Measurements from ENCODE around the gene NRXN3.

NRXN3 gene

DNA sequence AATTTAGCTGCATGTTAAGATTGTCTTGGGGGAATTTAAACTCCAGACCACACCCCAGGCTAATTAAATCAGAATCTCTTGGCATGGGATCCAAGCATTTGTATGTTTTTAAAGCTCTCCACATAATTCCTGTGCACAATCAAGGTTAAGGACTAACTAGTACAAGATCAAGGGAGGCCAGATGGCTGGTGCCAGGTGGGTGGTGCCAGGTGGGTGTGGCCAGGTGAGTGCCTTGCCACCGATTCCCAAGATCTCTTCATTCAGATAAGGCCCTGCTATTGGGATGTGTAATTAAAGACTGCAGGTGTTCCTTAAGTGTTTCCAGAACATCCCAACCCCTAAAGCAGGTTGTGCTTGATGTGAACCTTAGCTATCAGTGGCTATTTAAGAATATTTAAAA is 75.1 kb downstream of the NRXN3 start:
- H3K79me2 ChIP-seq (ENCODE audit: insufficient read depth, low read length), result no peaks in the 10 kb centered on the region
- no peaks in the 10 kb centered on the region for H3K36me3 ChIP-seq (ENCODE audit: insufficient read depth, low read length)
- no peaks in the 10 kb centered on the region for H3F3A ChIP-seq (ENCODE audit: insufficient read depth, low read length)
- no peaks in the 10 kb centered on the region for H3K9me3 ChIP-seq (ENCODE audit: low read length)
- H2AFZ ChIP-seq (ENCODE audit: low read length), result no peak overlapping the region
- no peak overlapping the region for H3K4me3 ChIP-seq (ENCODE audit: low read depth, low read length, poor library complexity, severe bottlenecking)
- H4K20me1 ChIP-seq (ENCODE audit: insufficient read depth, low read length), result no peaks in the 10 kb centered on the region
- H3K9me2 ChIP-seq (ENCODE audit: low read depth, low read length), result no peaks in the 10 kb centered on the region
- H3K27me3 ChIP-seq (ENCODE audit: insufficient read depth, low read length), result no peaks in the 10 kb centered on the region
- H3K4me2 ChIP-seq (ENCODE audit: low read length), result no peak overlapping the region
- H3K4me1 ChIP-seq (ENCODE audit: insufficient read depth, low read length, severe bottlenecking), result no peaks in the 10 kb centered on the region
- TF ChIP-seq, protein P1, sequence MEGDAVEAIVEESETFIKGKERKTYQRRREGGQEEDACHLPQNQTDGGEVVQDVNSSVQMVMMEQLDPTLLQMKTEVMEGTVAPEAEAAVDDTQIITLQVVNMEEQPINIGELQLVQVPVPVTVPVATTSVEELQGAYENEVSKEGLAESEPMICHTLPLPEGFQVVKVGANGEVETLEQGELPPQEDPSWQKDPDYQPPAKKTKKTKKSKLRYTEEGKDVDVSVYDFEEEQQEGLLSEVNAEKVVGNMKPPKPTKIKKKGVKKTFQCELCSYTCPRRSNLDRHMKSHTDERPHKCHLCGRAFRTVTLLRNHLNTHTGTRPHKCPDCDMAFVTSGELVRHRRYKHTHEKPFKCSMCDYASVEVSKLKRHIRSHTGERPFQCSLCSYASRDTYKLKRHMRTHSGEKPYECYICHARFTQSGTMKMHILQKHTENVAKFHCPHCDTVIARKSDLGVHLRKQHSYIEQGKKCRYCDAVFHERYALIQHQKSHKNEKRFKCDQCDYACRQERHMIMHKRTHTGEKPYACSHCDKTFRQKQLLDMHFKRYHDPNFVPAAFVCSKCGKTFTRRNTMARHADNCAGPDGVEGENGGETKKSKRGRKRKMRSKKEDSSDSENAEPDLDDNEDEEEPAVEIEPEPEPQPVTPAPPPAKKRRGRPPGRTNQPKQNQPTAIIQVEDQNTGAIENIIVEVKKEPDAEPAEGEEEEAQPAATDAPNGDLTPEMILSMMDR (IDR thresholded peaks at IDR 0.05; ENCODE audit: low read length), result no peak
- no peak for TF ChIP-seq EZH2 (IDR thresholded peaks at IDR 0.05; ENCODE audit: borderline replicate concordance, low read length)
- H3K27ac ChIP-seq (ENCODE audit: low read depth, low read length, poor library complexity, severe bottlenecking), result no peak overlapping the region
- no peak overlapping the region for H3K9ac ChIP-seq (ENCODE audit: low read length)

DNA sequence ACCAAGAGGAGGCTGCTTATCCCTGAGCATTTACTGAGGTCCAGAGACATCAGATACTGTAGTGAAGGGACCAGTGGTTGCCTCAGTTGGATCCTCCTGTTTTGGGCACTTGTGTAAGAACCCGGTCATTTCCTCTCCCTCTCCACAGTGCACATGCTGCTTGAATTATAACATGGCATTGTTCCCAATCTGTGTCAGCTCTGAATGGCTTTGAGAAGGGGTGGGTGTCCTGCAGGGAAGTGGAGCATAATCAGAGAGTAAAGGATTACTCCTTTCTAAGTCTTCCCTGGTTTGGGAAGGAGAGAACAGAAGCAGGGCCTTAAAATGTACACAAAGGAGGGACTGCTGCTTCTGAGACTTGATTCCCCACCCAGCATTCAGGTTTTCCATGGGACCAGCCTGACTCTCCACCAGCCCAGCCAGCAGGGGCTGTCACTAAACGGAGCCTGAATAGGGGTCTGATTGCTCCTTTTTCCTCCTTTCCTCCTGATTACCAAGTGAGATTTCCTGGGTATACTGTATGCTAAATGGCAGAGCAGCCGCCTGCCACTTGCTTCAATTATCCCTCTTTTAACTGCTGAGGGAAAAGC is 78.4 kb downstream of the NRXN3 start:
- Histone ChIP-seq H4K20me1 (ENCODE audit: insufficient read depth, low read length) (no peaks in the 10 kb centered on the region), H2AFZ (ENCODE audit: low read length) (no peak overlapping the region), H3K36me3 (ENCODE audit: insufficient read depth, low read length) (no peaks in the 10 kb centered on the region), H3K27me3 (ENCODE audit: insufficient read depth, low read length) (no peaks in the 10 kb centered on the region), H3K4me3 (ENCODE audit: low read depth, low read length, poor library complexity, severe bottlenecking) (no peak overlapping the region), H3K9ac (ENCODE audit: low read length) (no peak overlapping the region), H3F3A (ENCODE audit: insufficient read depth, low read length) (no peaks in the 10 kb centered on the region), H3K4me1 (ENCODE audit: insufficient read depth, low read length, severe bottlenecking) (no peaks in the 10 kb centered on the region), H3K79me2 (ENCODE audit: insufficient read depth, low read length) (no peaks in the 10 kb centered on the region), H3K27ac (ENCODE audit: low read depth, low read length, poor library complexity, severe bottlenecking) (no peak overlapping the region), H3K9me3 (ENCODE audit: low read length) (no peaks in the 10 kb centered on the region), H3K4me2 (ENCODE audit: low read length) (no peak overlapping the region), H3K9me2 (ENCODE audit: low read depth, low read length) (no peaks in the 10 kb centered on the region)
- TF ChIP-seq, protein P1 (IDR thresholded peaks at IDR 0.05; ENCODE audit: low read length), result no peak
- no peak for TF ChIP-seq EZH2 (IDR thresholded peaks at IDR 0.05; ENCODE audit: borderline replicate concordance, low read length)

DNA sequence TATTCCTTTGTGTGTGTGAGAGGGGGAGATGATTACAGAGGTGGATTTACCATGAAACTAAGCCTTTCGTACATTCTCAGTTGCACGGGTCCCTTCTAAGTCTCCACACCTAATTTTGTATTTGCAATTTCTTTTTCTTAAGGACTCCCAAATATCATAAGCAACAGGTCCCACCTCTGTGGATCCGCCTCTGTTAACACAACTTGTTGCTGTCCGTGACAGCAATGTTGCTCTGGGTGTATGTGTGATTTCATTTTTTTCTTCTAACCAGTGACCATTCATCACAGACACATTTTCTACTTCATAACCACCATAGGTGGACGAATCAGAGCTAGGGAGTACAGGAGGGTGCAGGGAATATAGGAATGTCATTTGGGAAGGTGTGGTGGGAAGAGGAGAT is 81.1 kb downstream of the NRXN3 start:
- no peaks in the 10 kb centered on the region for H3K9me2 ChIP-seq (ENCODE audit: low read depth, low read length)
- no peak overlapping the region for H2AFZ ChIP-seq (ENCODE audit: low read length)
- H3F3A ChIP-seq (ENCODE audit: insufficient read depth, low read length), result no peaks in the 10 kb centered on the region
- H3K4me1 ChIP-seq (ENCODE audit: insufficient read depth, low read length, severe bottlenecking), result no peaks in the 10 kb centered on the region
- H3K9ac ChIP-seq (ENCODE audit: low read length), result no peak overlapping the region
- H3K79me2 ChIP-seq (ENCODE audit: insufficient read depth, low read length), result no peaks in the 10 kb centered on the region
- no peak overlapping the region for H3K4me3 ChIP-seq (ENCODE audit: low read depth, low read length, poor library complexity, severe bottlenecking)
- no peaks in the 10 kb centered on the region for H4K20me1 ChIP-seq (ENCODE audit: insufficient read depth, low read length)
- no peaks in the 10 kb centered on the region for H3K9me3 ChIP-seq (ENCODE audit: low read length)
- no peaks in the 10 kb centered on the region for H3K27me3 ChIP-seq (ENCODE audit: insufficient read depth, low read length)
- H3K36me3 ChIP-seq (ENCODE audit: insufficient read depth, low read length), result no peaks in the 10 kb centered on the region
- TF ChIP-seq, protein P1 (IDR thresholded peaks at IDR 0.05; ENCODE audit: low read length), result no peak
- no peak for TF ChIP-seq EZH2 (IDR thresholded peaks at IDR 0.05; ENCODE audit: borderline replicate concordance, low read length)
- H3K27ac ChIP-seq (ENCODE audit: low read depth, low read length, poor library complexity, severe bottlenecking), result no peak overlapping the region
- no peak overlapping the region for H3K4me2 ChIP-seq (ENCODE audit: low read length)

Measured in OCI-LY1 (cell line).